NCI-H2081 (cell line): ENCODE measurements around the gene C1orf122.

ENCODE experiments used
- DNase-seq, 2 experiments: peaks; one replicate each; lab custom pipeline; 2025; lab: John Stamatoyannopoulos, UW

Gene C1orf122

DNA sequence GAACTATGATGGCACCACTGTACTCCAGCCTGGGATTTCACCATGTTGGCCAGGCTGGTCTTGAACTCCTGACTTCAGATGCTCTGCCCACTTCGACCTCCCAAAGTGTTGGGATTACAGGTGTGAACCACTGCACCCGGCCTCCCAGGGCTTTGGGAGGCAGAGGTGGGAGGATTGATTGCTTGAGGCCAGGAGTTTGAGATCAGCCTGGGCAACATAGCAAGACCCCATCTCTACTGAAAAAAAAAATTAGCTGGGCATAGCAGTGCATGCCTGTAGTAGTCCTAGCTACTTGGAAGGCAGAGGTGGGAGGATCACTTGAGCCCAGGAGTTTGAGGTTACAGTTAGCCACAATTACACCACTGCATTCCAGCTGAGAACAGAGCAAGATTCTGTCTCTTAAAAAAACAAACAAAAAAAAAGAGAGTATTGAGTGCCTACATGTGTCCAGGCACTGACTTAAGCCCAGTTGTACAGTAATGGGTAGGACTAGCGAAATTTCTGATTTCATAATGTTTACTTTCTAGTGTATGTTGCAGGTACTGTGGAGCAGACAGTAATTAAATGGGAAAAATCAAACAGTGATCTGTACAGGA, 9.7 kb upstream of the C1orf122 start:
- DNase-seq, result no peak

DNA sequence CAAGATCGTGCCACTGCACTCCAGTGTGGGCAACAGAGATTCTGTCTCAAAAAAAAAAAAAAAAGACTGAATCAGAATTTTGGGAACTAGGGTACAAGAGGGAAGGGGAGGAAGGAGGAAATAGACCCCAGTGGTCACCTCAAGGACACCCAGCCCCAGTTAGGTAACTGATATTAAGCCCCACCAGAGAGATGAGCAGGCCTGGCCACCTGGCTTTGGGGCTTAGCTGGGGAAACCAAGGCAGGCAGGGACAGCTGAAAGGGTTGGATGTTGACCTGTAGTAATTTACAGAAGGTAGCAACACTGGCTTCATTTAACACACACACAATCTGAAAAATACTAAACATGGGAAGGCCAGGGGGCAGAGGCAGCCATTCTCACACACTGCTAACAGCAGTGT, 5.2 kb upstream of the C1orf122 start:
- DNase-seq, result no peak

DNA sequence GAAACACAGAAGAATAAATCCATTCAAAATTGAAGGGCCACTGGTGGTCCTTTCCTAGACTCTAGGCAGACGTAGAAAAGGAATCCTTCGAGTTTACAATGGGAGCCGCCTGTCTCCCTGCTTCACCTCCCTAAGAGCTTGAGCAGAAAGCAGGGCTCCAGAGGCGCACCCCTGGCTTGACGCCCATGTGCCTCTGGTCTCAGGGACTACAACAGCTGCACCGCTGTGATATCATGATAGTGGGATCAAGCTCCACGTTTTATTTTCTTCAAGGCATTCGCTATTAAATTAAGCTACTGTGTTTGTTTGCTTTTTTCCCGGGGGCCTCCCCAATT, 403 bp upstream of the C1orf122 start:
- DNase-seq, result no peak

DNA sequence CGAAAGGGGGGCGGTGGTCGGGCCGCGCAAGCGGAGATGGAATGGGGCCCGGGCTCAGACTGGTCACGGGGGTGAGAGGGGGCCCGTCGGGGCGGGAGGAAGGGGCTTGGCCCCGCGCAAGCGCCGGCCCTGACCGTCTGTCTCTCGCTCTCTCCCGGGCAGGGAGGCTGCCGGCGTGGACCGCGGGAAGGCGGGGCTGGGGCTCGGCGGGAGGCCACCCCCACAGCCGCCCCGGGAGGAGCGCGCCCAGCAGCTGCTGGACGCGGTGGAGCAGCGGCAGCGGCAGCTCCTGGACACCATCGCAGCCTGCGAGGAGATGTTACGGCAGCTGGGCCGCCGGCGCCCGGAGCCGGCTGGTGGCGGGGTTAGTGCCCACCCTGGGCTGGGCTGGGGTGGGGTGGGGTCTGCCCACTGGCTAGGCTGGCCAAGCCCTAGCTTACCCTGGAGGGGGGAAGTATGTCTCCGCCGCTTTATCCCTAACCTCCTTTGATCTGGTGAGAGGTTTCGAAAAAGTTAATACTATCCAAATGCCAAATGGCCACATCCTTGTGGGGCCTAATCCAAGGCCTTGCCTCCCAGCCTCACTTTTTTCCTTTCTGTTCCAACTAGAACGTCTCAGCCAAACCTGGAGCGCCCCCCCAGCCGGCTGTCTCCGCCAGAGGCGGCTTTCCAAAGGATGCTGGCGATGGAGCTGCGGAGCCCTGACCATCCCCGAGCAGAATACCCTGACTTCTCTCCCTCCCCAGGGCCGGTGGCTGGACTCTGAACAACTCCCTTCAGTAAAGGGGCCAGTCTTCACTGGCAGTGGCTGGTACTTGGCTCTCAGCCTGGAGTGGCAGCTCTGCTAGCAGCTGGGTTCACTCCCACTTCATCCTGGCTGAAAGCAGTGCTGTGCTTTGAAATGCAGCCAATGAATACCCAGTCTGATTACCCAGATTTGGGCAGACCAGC, 1.1 kb downstream of the C1orf122 start:
- DNase-seq, result peak; percentile 75 to 91

DNA sequence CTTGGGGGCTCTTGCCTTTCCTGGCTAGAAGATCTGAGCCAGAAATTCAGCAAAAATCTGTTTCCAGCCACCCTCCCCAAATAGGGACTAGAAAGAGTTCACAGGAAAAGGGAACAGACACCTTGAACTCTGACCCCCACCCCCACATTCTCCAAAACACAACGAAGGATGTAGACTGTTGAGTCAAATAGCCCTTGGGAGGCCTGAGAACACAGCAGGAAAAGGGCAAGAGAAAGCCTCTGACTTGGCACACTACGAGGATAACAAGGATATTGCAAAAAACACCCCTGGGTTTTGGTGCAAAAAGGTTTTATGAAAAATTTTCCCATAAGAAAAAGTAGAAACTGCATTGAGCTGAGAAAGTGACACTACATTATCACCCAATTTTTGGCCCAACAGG, 2.4 kb downstream of the C1orf122 start:
- DNase-seq, result no peak

DNA sequence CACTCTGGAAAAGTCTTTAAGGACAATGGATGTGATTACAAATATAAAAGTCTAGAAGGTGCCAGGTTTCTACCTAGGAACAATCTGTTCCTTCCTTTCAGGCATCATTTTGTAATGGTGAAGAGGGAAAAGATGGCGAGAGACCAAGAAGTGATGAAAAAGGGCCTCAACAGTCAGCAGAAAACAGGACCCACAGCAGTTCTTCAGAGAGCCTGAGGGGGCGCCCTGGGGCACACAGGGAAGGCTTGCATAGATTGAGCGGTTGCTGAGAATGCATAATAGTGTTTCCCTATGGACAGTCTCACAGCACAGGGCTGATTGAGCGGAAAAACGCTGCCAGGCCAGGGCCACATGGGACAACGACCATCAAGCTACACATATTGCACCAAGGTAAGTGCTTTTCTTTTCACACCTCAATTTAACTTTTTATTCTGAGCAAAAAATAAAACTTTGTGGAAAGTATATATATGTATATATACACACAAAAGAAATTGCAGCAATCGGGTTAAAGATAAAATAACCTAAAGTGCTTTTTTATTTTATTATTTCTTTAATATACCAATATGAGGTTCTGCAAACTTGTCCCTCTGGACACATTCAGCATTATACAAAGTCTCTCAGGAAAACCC, 3.6 kb downstream of the C1orf122 start:
- DNase-seq, result peak; percentile 87 to 88

DNA sequence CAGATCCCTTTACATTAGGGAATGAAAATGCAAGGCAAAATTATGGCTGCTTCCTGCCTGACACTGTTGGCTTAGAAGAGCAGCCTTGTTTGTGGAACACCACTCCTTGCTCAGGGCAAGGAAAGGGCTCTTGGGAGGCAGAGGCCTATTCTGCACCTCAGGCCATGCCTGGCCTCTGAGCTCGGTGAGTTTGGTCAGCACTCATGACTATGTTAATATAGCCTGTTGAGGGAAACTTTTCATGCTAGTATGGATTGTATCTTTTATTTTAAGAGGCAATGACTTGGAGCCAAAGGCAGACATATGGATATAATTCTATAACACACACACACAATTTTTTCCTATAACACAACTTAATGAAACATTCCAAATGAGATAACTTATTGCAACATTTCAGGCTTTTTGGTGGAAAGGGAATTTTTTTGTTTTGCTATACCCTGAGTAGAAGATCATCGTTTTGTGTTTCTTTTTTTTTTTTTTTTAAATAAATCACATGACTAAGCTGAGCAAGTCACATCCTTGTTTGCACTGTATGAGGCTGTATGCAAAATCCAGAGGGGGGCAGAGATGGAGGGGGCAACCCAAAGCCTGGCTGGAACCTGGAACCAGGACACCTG, 6.0 kb downstream of the C1orf122 start:
- no peak for DNase-seq

DNA sequence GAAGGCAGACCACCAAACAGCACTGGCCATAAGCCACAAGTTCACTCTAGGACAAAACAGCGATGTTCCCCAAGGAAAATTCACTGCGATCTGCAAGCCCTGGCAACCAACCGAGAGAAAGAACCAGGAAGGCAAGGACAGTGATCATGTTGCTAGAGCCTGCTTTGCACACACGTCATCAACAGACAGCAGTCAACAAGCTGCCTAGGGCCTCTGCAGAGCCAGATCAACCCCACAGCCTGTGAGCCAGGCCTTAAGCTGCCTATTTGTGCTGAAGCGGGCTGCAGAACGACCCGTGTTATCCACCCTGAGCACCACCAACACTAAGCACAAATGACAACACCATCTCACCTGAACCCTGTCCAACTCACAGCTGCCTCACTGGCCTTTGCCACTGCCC, 6.7 kb downstream of the C1orf122 start:
- DNase-seq, result no peak

DNA sequence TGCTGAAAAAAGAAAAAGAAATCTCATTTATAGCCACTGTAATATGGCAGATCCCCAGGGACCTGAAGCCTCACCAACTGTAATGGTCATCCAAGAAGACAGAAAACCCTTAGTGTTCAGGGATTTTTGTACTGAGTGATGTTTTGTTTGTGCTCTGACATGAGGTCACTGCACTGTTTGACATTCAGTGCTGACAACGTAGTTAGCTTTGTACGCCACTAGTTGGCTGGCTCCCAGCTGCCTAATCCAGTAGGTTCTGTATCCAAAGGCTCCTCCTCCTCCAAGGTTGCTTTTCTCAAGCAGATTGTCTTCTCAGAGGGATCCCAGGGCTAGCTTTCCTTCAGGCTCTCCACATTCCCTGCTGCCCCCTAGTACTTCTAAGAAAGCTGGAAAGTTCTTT, 9.9 kb downstream of the C1orf122 start:
- peak in 1 of 2 experiments; percentile 25 for DNase-seq

DNA sequence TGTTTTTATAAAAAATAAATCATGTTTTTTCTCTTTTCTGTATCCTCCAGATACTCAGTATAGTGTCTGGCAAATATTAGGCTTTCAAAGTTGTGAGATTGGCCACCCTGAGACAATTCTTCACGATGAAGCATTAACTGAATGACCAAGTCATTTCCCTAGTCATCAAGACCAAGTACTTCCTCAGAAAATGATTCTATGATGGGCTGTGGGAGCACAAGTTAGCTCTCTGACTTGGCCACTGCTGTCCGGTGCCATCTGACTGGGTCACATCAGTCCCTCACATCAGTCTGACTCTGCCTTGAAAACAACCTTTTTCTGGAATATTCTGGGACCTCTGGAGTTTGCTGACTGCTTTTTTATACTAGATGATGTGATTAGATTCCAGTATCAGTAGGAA, 13.9 kb downstream of the C1orf122 start:
- no peak for DNase-seq

DNA sequence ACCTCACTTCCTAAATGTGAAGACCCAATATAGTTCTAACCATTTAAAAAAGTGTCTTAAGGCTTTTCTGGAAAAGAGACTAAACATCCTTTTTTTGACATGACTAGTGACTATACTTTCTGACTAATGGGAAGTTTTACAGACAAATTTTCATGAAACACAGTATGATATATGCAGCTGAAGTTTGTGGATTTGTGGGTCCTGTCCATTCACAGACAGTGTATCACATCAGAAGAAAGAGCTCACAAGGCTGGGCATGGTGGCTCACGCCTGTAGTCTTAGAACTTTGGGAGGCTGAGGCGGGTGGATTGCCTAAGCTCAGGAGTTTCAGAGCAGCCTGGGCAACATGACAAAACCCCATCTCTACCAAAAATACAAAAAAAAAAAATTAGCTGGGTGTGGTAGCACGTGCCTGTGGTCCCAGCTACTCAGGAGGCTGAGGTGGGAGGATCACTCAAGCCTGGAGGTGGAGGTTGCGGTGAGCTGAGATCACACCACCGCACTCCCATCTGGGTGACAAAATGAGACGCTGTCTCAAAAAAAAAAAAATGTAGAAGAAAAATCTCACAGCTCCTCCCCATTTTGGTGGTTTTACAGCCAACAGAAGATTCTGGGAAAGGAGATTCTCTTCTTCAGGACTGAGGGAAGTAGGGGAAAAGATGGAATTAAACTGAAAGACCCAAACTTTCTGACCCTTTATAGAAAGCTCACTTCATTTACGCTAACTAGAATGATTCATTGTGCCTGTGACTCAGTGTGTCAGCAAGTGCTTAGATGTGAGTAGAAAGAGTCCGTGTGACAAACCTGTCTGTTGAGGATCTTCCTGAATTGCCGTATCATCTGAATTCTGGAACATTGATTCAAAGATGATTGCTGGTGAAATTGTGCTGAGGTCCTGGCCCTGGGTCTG, 15.6 kb downstream of the C1orf122 start:
- no peak for DNase-seq

DNA sequence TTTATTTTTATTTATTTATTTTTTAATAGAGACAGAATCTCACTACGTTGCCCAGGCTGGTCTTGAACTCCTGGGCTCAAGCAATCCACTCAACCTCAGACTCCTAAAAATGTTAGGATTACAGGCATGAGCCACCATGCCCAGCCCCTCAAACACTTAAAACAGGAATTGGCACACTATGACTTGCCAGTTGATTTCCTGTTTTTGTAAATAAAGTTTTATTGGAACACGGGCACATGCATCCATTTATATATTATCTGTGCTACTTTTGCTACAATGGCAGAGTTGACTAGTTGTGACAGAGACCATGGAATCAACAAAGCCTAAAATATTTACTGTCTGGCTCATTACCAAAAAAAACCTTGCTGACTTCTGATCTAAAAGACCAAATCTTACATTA, 16.4 kb downstream of the C1orf122 start:
- DNase-seq, result no peak

DNA sequence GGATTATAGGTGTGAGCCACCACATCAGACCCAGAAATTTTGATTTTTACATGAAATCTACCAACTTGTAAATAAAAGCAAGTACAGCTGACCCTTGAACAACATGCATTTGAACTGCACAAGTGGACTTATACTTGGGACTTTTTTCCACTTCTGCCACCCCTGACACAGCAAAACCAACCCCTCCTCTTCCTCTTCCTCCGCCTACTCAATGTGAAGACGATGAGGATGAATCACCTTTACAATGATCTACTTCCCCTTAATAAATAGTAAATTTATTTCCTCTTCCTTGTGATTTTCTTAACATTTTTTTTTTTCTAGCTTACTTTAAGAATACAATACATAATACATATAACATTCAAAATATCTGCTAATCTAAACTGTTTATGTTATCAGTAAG, 17.9 kb downstream of the C1orf122 start:
- DNase-seq, result no peak

DNA sequence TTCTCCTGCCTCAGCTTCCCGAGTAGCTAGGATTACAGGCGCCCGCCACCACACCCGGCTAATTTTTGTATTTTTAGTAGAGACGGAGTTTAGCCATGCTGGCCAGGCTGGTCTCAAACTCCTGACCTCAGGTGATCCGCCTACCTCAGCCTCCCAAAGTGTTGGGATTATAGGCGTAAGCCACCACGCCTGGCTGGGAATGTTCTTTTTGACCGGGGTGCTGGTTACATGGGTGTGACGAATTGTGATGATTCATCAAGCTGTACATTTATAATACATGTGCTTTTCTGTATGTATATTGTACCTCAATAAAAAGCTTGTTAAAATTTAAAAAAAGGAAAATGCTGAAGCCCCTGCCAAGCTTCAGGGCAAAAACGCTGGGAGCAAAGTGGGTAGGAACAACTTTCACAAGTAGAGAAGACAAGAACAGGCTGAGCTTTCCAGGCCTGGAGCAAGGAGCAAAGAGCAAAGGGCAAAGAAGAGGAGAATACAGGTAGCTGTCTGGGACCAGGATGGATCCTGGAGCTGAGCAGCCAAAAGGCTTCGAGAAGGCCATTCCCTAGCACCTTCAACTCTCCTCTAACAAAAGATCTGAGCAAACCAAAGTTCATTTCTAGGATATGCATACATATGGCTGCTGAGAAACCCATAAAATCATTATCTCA, 21.0 kb downstream of the C1orf122 start:
- no peak for DNase-seq

DNA sequence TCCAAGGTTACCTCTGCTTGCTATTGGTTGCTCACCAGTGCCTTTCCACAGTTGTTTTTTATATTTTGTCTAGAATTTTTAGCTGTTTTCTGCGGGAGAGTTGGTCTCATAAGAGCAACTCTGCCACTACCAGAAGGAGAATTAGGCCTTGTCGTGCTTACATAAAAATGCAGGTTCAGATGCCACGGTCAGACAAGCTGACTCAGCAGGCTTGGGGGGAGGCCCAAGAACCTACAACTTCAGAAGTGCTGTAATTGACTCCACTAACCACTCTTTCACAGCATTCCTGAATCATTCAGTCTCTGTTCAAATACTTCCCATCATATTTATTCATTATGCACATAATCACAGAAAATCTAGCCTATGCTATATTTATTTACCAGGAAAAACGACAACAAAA, 23.5 kb downstream of the C1orf122 start:
- no peak for DNase-seq

DNA sequence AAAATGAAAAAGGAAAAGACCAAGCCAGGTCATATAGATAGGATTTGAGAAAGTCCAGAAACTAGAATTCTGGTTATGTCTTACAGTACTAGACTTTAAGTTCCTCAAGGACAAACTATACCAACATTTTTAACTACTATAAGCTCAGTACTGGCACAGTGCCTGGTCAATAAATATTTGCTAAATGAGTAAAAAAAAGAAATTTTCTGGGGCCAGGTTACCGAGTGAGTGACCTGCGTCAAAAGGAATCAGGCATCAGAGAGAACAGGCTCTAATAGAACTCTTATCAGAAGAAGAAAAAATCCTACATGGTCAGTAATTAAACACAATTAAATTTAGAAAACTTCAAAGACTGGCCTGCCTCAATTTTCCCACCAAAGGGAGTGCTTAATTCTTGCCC, 24.2 kb downstream of the C1orf122 start:
- no peak for DNase-seq

DNA sequence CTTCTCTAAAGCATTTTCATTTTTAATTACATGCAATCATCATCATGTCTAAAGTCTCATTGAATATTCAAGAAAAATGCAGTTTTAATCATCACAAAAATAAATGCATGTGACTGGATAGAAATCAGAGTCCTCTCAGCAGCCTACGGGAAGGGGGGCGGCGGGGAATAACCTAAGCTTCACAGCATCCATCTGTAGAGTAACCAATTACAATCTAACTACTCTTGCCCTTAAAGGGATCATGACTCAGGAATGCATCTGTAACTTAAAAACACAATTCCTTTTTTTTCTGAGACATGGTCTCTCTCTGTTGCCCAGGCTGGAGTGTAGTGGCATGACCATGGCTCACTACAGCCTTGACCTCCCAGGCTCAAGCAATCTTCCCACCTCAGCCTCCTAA, 29.2 kb downstream of the C1orf122 start:
- DNase-seq, result no peak

DNA sequence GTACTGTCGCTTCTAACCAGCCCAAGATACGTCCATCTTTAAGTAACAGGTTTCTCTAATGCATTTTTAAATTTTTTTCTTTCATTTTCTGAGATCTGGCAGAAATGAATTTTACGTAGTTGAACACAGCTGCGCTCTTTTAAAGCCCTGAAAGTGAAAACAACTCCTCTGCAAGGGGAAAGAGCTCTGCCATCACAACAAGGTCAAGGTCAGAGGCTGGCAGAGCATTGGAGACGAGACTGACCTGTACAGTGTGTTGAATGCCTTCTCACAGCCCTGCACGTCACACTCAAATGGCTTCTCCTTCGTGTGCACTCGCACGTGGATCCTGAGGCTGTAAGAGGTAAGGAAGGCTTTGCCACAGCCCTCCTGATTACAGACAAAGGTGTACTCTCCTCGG, 32.1 kb downstream of the C1orf122 start:
- DNase-seq, result no peak

DNA sequence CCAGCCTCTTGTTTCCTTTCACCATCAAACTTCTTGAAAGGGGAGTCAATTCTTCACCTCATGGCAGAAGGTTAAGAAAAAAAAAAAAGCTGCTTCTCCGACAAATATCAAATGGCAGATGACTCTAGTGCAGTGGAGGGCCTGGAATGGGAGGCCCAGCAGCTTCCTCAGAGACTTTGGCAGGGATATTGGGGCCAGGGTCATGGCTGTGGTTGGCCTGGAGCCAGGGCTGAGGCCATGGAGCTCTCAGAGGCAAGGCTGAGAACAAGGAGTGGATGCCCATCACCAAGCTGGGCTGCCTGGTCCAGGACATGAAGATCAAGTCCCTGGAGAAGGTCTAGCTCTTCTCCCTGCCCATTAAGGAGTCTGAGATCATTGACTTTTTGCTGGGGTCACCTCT, 33.1 kb downstream of the C1orf122 start:
- no peak for DNase-seq

DNA sequence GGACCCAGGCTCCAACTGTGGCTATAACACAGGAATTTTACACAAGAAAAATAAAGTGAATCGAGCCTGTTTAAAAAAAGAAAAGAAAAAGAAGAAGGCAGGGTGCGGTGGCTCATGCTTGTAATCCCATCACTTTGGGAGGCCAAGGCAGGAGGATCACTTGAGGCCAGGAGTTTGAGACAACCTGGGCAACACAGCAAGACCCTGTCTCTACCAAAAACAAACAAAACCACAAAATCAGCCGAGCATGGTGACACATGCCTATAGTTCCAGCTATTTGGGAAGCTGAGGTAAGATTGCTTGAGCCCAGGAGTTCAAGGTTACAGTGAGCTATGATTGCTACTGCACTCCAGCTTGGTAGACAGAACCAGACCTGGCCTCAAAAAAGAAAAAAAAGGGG, 34.1 kb downstream of the C1orf122 start:
- DNase-seq, result no peak

DNA sequence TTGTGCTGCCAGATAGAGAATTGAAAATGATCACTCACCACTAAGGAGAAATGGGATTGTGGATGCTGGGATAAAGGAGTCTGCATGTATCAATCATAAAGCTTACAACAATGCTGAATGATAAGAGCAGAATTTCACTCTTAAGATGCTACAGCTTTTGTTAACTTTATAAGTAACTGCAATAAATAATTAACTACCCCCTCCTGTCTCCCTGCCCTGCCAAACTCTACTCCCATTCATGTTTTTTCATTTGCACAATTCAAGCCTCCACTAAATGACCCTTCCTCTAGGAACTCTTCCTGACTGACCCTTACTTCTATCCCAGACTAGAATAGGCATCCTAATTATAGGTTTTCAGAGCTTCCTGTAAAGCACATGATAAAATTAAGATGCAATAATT, 36.9 kb downstream of the C1orf122 start:
- no peak for DNase-seq
